ENCODE results near the gene SUFU. TPM values are rescaled to one million over a fixed set of nuclear protein-coding genes. Genes with fewer than 3 reads are reported as not detected.

The SUFU gene
- polyA plus RNA-seq, 1 experiment = 8.5 TPM

DNA sequence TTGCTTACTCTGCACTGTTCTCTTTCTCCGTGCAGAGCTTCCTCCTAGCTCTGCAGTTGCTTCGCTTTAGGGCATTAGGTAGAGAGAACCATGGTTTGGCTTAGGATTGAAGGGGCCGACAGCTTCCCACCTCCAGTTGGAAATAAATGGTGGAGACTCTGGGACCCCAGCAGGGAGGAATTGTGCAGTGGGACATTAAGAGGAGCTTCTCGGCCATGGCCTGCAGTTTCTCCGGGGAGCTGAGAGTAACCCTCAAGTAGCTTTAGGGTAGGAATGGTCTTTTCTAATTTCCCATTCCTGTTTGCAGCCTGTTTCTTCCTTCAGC, 1.2 kb downstream of the SUFU start:
- TF ChIP-seq, protein P1, sequence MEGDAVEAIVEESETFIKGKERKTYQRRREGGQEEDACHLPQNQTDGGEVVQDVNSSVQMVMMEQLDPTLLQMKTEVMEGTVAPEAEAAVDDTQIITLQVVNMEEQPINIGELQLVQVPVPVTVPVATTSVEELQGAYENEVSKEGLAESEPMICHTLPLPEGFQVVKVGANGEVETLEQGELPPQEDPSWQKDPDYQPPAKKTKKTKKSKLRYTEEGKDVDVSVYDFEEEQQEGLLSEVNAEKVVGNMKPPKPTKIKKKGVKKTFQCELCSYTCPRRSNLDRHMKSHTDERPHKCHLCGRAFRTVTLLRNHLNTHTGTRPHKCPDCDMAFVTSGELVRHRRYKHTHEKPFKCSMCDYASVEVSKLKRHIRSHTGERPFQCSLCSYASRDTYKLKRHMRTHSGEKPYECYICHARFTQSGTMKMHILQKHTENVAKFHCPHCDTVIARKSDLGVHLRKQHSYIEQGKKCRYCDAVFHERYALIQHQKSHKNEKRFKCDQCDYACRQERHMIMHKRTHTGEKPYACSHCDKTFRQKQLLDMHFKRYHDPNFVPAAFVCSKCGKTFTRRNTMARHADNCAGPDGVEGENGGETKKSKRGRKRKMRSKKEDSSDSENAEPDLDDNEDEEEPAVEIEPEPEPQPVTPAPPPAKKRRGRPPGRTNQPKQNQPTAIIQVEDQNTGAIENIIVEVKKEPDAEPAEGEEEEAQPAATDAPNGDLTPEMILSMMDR (IDR thresholded peaks at IDR 0.05; ENCODE audit: insufficient read depth, low read depth, low read length) = no peak
- Histone ChIP-seq H3K27me3 (ENCODE audit: control insufficient read depth, insufficient read depth, low read length) (no peaks in the 10 kb centered on the region), H3K36me3 (ENCODE audit: control insufficient read depth, insufficient read depth, low read length) (no peaks in the 10 kb centered on the region), H3K4me3 (ENCODE audit: low read depth, low read length) (peak overlapping the region; percentile 56)
- POLR2A ChIA-PET = interaction anchor here (0.7 to 1.3 kb wide), 2 partner anchors 13 to 38 kb away, joined by 3 read pairs; no protein-coding TSS in a partner anchor
- DNase-seq (ENCODE audit: low read depth) = no peak
- CTCF ChIA-PET = interaction anchor here (0.7 to 4.3 kb wide), 14 partner anchors 8 to 336 kb away, joined by 3 to 113 read pairs (median 6); partner anchors contain the start of gene TRIM8

DNA sequence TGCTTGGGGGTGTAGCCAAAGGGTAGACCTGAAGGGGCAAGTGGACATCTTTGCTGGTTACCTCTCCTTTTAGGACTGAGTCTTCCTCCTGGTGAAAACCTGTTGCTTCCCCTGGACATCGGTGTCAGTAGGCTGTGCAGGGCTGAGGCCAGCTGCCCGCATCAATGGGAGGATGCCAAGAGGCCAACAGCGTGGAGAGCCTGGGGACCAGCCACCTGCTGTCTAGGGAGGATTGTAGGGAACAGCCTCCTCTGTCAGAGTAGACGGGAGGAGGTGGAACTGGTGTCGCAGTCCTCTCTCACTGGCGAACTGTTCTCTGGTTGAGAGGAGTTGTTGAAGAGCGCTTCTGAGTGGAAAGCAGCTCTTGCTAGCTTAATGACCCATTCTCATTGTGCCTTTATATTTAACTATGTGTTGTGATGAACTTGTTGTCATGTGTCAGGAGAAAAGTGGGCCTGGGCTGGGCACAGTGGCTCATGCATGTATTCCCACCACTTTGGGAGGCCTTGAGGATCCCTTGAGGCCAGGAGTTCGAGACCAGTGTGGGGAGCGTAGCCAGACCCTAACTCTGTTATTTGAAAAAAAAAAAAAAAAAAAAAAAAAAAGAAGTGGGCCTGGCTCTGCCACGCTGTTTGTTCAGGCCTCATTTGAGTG, 1.8 kb downstream of the SUFU start:
- H3K27me3 ChIP-seq (ENCODE audit: control insufficient read depth, insufficient read depth, low read length) = no peaks in the 10 kb centered on the region
- TF ChIP-seq, protein P1 (IDR thresholded peaks at IDR 0.05; ENCODE audit: insufficient read depth, low read depth, low read length) = no peak
- ChIA-PET CTCF (interaction anchor here (0.9 to 4.3 kb wide), 7 partner anchors 76 to 336 kb away, joined by 3 to 113 read pairs (median 7); no protein-coding TSS in a partner anchor), POLR2A (interaction anchor here (1.3 kb wide), 1 partner anchor 12 kb away, joined by 3 read pairs; no protein-coding TSS in a partner anchor)
- no peak for DNase-seq (ENCODE audit: low read depth)
- no peaks in the 10 kb centered on the region for H3K36me3 ChIP-seq (ENCODE audit: control insufficient read depth, insufficient read depth, low read length)
- H3K4me3 ChIP-seq (ENCODE audit: low read depth, low read length) = peak overlapping the region; percentile 56; the same call in 1 of the 2 replicates

- CTCF ChIA-PET = interaction anchor here (1.1 kb wide), 1 partner anchor 76 kb away, joined by 6 read pairs; no protein-coding TSS in a partner anchor
Measured at GRCh38 chr10:102507521-102507920, 3.7 kb downstream of the SUFU start.

GRCh38 chr10:102508506-102508905, 4.7 kb downstream of the SUFU start:
- TF ChIP-seq, protein P1 (IDR thresholded peaks at IDR 0.05; ENCODE audit: insufficient read depth, low read depth, low read length) = no peak
- Histone ChIP-seq H3K4me3 (ENCODE audit: low read depth, low read length) (no peak overlapping the region), H3K36me3 (ENCODE audit: control insufficient read depth, insufficient read depth, low read length) (0 out of 2 replicates have a peak, but pooled peaks cover 2% of the 10 kb centered on the region), H3K27me3 (ENCODE audit: control insufficient read depth, insufficient read depth, low read length) (no peaks in the 10 kb centered on the region)
- ChIA-PET POLR2A (no interaction called here), CTCF (interaction anchor here (0.8 to 1.8 kb wide), 2 partner anchors 20 to 72 kb away, joined by 3 to 4 read pairs; no protein-coding TSS in a partner anchor)
- no peak for DNase-seq (ENCODE audit: low read depth)

More at GRCh38 chr10:102507521-102507920, 3.7 kb downstream of the SUFU start:
- no peak for DNase-seq (ENCODE audit: low read depth)
- TF ChIP-seq, protein P1 (IDR thresholded peaks at IDR 0.05; ENCODE audit: insufficient read depth, low read depth, low read length) = no peak
- H3K4me3 ChIP-seq (ENCODE audit: low read depth, low read length) = no peak overlapping the region
- no peaks in the 10 kb centered on the region for H3K27me3 ChIP-seq (ENCODE audit: control insufficient read depth, insufficient read depth, low read length)
- H3K36me3 ChIP-seq (ENCODE audit: control insufficient read depth, insufficient read depth, low read length) = 0 out of 2 replicates have a peak, but pooled peaks cover 2% of the 10 kb centered on the region
- POLR2A ChIA-PET = interaction anchor here (0.6 kb wide), 1 partner anchor 167 kb away, joined by 12 read pairs; no protein-coding TSS in a partner anchor

GRCh38 chr10:102509387-102509786, 5.6 kb downstream of the SUFU start:
- POLR2A ChIA-PET = interaction anchor here (0.6 kb wide), 1 partner anchor 133 kb away, joined by 4 read pairs; no protein-coding TSS in a partner anchor
- CTCF ChIA-PET = interaction anchor here (0.8 to 1.8 kb wide), 3 partner anchors 19 to 75 kb away, joined by 3 to 5 read pairs (median 4); no protein-coding TSS in a partner anchor
- Histone ChIP-seq H3K36me3 (ENCODE audit: control insufficient read depth, insufficient read depth, low read length) (peaks cover 2% of the 10 kb centered on the region; the same call in 1 of the 2 replicates), H3K27me3 (ENCODE audit: control insufficient read depth, insufficient read depth, low read length) (no peaks in the 10 kb centered on the region), H3K4me3 (ENCODE audit: low read depth, low read length) (no peak overlapping the region)
- peak; percentile 27 for DNase-seq (ENCODE audit: low read depth)
- TF ChIP-seq, protein P1 (IDR thresholded peaks at IDR 0.05; ENCODE audit: insufficient read depth, low read depth, low read length) = no peak

All from BJ (cell line).